Stimulated activated CD8-positive, alpha-beta memory T cell treated with anti-CD3 and anti-CD28 coated beads, Interleukin-15, amount 100 ng/mL, for 1 hour (primary cell): ENCODE results near the gene USP27X.

Experiments
- DNase-seq: peaks from one replicate; pipeline ENCODE4 v3.0.0-alpha.2; 2020; ENCODE audit warnings: low read depth

Gene USP27X

DNA sequence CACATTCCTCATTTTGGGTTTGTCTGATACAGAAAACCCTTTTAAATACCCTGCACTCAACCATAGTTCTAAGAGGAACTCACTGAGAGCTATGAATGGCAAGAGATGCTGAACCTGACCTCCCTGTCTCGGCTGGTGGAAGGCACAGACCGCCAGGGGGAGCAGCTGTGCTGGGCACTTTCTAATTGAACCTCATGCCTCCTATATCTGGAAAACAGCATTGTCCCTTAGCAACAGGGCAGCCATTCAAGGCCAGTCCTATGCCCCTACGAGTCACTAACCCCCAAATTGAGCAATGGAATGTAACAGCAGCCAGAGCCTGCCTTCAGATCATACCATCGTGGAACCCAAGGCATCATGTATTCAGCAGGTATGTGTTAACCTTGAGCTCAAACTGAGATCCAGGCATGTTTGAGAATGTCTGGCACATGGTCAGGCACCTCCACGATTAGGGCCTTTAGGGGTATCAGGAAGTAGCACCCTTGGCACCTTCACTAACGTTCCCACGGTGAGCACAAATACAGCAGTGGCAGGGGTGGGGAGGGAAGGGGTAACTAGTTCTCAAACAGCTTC, 5.1 kb downstream of the USP27X start:
- peak; percentile 35 for DNase-seq

DNA sequence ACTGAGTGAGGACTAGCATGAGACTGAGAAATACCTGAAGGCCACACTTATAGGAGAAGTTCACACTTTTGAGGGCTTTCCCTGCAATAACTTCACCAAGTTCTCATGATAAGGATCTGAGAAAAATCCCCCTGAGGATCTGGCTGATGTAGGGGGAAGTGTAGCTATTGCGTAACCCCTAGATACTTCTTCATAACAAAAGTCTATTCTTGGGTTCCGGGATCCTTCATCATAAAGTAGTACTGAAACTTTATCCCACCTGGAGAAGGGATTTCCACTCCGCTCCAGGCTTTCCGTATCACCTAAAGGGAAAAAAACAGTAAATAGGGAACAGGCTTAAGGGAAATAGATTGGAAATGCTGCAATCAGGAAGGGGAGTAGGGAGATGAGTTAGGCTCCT, 13.3 kb downstream of the USP27X start:
- DNase-seq: no peak

DNA sequence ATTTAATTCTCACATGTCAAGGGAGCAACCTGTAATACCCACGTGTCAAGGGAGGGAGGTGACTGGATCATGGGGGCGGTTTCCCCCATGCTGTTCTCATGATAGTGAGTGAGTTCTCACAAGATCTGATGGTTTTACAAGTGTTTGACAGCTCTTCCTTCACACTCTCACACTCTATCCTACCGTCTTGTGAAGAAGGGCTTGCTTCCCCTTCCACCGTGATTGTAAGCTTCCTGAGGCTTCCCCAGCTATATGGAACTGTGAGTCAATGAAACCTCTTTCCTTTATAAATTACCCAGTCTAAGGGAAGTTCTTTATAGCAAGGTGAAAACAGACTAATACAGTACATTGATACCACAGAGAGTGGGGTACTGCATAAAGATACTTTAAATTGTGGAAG, 17.7 kb downstream of the USP27X start:
- no peak for DNase-seq

DNA sequence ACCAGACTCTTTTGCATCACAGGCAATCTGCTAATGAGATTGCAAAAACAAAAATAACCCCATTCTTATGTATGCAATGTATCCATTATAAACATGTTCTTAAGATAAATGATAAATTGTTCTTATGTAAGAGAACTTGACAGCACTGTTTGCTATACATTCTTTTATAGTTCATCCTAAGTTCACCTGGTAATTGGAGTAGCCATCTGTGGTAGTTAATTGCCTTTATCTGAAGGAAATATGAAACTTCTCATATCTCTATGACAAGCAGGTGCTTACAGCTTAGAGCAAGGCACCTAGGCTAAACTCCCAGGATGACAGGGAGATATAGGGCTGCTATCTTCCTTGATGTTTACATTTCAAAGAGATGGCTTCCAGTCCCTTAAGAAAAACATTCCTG, 21.8 kb downstream of the USP27X start:
- no peak for DNase-seq

DNA sequence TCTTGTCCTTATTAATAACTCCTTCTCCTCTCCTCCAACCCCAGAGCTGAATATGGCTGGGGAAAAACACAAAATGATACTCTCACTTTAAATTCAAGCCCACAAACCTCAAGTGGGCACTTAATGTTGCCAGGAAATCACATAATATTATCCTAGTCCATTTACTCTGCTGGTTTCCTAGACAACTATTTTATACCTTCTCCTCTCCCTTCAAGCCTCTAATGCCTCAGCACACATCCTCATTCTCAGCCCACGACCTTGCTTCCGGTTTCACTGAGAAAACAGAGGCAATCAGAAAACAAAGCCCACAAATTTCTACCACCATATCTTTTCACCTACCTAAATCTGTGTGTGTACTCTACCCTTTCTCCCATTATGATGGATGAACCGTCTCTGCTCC, 31.1 kb downstream of the USP27X start:
- no peak for DNase-seq

DNA sequence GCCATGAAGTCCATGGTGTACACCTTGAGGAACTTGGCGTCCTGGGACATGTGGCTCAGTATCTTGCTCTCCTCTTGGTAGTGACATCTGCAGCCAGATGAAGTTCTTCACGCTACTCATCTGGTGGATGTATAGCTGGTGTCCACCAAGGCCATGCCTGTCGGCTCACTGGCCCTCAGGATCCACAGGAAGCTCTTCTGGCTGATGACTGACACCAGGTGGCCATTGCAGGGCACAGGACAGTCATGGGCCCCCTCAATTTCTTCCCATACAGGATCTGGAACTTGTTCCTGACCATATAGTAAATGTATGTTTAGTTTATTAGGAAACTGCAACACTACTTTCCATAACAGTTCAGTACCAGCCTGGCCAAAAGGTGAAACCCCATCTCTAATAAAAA, 32.8 kb downstream of the USP27X start:
- DNase-seq: no peak

DNA sequence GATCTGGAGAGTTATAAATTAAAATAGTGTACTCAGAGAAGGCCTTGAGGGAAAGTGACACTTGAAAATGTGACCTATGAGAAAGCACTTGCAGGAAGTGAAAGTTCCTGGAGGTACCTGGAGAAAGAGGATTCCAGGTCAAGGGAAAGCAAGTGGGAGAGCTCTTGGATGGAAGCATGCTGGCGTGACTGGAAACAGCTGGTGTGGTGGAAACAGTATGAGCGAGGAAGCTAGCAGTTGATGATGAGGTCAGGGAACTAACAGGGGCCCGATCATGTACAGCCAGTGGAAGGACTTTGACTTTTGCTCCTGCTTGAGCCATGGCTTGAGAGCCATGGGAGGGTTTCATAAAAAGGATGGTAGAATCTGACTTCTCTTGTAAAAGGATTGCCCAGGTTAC, 33.6 kb downstream of the USP27X start:
- no peak for DNase-seq

DNA sequence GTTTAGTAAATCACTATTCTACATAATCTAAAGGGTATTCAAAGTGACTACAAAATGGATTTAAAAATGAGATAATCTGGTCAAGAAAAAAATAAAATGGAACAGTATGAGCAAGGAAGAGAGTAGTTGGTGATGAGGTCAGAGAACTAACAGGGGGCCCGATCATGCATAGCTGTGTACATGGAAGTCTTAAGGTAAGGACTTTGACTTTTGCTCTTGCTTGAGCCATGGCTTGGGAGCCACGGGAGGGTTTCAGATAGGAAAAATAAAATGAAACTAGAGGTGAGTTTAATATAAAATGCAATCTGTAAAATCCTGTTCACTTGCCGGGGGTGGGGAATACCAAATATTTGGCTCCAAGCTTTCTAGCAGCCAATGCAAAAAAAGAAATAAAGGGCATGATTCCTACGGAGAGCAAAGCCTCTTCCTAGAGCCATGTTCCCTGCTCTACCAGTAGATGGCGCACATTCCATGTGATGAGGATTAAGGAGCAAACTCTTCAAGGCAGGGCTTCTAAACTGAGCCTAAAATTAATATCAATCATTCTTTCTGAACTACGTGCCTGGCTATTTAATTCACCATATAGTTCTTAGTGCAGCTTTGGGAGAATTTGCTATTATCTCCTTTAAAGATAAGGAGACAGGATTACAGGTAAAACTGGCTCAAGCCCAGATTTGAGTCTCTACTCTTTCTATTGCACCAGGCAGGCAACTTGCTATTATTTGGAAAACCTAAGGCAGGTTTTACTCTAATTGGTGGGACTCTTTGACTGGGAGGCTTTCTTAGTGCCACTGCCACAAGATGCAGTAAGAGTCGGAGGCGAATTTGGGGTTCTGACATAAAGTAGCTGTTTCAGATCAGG, 36.3 kb downstream of the USP27X start:
- DNase-seq: no peak

DNA sequence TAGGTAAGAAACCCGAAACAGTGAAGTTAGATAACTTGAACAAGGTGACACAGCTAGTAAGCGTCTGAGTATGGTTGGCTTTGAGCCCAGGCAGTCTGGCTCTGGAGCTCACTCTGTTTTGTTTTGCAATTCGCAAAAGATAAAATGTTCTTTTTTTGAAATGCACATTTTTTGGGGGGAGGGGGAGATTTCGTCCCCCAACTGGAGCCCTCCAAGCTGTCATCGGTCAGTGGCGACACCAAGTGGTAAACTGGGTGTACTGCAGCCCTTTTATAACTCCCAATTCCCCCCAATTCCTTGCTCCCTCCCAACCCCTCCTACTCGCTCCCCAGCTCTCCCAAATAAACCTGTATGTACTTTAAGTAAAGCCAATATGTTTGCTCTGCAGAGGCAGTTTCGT, 40.3 kb downstream of the USP27X start:
- peak; percentile 1 for DNase-seq

DNA sequence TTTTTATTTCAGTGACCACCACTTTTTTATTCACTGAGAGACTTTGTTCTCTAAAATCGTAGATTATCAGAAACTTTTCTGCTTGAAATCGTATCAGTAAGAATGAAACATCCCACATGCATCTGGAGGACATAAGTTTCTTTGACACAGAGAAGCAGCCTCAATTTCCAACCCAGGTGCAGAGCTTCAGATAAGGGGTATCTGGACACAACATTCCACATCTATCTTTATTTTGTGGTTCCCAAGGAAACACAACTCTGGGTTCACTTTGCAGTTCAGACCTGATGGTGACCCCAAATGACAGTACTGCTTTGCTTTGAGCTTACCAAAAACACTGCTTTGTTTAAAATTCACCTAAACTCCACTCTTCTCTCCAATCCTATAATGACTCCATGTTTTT, 41.8 kb downstream of the USP27X start:
- DNase-seq: no peak

DNA sequence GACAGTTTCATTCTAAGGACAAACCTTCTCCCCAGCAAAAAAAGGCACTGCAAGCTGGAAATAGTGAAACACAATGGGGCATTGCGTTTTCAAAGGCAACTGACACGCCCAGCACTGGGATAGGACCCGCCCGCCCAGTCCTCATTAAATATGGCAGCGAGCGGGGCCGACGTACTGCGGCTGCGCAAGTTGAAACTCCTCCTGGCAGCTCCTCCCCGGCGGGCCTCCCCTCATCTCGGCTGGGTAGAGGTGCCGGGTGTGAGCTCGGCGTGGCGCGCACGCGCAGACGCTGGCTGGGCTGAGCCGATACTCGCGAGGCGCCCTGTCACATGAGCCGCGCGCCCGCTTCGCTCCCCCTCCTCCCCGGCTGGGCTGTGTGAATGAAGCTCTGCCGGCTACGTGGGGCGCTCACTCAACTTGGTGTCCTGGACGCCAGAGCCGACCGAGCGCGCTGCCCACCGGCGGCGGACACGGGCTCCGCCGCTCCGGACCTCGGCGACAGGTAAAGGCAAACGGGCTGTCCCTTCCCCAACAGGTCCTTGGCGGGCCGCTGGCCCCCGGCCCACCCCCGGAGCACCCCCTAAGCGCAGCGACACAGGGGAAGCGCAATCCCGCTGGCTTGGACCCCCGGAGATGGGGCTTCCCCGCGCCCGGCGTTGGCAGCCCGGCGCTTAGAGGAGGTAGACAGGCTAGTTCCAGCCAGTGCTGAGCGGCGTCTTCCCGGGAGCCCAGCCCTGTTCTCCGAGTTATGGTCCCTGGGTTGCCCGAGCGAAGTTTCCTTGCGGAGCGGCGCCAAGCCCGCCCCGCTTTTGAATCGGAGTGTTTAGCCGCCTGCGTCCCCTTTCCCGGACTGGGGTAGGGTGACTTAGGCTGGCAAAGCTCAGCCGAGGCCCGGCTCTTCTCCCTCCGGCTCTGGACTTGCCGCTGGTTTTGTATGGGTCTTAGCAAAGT, 43.3 kb downstream of the USP27X start, which contains the start of gene CLCN5:
Gene CLCN5 (plus strand): TSS at position 306 of the 951 bp plus-strand sequence. CDS start 2,703 bp downstream, outside the sequence.
- DNase-seq: peak; percentile 79

DNA sequence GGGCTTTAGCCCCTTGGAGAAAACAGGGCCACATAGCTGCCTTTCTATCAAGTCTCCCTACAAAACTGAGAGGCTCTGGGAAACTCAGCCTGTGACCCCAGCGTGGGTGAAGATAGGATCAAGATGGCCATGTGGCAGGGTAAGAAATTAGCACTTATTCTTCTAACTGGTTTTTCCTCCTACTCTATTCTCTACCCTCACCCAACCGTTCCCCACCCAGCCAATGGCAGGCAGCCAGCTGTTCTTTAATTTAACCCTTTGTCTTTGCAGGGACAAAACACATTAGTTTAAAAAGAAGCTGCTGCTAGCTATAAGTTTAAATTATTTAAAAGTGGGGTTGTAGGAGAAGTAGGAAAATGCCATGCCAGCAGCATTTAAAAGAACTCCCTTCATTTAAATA, 45.9 kb downstream of the USP27X start:
- no peak for DNase-seq

DNA sequence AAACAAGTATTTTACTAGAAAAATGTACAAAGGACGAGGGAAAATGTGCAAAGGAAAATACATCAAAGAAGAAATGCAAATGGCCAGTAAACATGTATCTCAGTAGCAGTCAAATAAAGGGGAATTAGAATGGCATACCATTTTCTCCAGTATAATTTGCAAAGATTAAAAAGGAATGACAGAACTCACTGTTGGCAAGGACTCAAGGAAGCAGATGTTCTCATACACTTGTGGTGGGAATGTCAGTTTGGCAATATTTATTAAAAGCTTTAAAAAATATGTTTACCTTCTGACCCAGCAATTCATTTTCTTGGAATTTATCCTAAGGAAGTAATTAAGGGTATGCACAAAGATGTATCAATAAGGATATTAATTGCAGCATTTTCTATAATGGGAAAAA, 50.8 kb downstream of the USP27X start:
- no peak for DNase-seq
